Activated T-cell treated with anti-CD3 and anti-CD28 coated beads for 48 hours (primary cell): ENCODE data around the gene ENDOG.
"Not testable (repeated sequence)": the region's sequence is repeated elsewhere in the genome, so short reads cannot be mapped to it uniquely, and the experiment has no call there.

ENCODE experiments used
- DNase-seq: peaks from one replicate; pipeline ENCODE4 v3.0.0-alpha.2; 2020; ENCODE audit warnings: low read depth

ENDOG gene

DNA sequence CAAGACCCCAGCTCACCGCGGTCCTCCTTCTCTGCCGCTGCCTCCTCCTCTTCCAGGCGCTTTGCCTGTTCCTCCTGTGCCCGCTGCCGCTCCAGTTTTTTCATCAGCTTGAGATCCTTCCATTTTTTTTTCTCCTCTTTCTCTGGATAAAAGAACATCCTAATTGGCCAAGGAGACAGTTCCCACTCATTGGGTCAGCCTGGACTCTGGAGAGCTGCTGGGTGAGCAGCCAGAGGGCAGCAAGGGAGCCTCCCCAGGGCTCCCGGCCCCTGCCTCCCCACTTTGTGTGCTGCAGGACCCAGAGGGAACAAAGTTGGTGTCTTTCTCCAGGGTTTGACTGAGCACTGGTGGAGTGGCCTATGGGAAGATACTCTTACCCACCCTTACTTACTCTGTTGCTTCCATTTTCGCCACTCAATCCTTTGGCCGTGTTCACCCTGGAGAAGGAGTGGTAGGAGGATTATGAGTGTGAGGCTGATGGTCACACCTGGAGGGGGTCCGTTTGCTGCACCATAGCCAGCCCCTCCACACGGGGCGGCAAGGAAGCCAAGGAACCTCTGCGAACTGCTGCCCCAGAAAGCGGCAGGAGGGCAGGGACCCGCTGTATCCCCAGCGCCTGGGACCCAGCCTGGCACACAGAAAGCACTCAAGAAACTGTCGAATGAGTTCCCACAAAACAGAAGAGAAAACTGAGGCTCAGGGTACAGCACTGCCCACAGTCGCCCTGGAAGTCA is 10.6 kb downstream of the ENDOG start:
- DNase-seq: no peak

DNA sequence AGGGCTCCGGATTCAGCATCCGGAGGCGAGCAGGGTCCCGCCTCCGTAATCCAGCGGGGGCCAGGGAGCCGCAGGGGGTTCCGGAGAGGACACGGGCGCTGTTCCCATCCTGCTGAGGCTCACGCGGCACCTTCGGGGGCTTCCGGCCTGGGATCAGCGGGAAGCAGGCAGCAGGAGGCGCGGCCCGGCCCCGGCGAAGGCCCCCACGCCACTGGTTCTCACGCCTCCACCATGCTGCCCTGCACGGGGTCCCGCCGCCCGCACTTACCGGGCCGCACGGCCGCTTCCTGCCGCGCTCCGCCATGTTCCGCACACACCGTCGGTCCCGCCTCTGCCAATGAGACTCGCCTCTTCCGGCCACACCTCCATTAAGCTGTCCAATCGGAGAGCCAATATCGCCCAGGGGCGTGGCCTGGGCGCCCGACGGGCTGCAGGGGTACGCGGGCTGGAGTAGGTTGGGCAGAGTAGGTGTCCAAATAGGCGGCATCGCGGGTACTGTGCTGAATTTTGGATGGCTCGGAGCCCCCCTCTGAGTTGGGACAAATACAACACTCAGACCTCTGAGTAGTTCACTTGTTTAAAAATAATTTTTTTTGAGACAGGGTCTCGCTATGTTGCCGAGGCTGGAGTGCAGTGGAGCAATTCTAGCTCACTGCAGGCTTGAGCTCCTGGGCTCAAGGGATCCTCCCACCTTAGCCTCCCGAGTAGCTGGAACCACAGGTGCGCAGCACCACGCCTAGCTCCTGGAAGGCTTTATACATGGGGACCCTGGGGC is 11.4 kb downstream of the ENDOG start, which contains the start of gene SPOUT1:
Gene SPOUT1 (minus strand): TSS at position 318 of the 775 bp plus-strand sequence. CDS start 14 bp downstream, at position 304.
- peak; percentile 96 for DNase-seq

DNA sequence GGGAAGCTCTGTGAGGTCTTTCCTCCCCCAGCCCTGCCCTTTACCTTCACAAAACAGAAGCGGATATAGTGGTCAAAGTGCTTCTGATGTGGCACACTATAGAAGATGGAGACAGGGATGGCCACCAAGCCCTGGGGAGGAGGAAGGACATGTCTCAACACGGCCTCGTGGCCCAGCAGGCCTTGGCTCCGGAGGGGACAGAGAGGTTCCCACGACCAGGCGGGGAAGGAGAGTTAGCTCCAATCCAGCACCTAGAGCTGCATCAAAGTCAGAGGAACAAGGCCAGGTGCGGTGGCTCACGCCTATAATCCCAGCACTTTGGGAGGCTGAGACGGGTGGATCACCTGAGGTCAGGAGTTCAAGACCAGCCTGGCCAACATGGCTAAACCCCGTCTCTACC is 15.4 kb downstream of the ENDOG start:
- no peak for DNase-seq

DNA sequence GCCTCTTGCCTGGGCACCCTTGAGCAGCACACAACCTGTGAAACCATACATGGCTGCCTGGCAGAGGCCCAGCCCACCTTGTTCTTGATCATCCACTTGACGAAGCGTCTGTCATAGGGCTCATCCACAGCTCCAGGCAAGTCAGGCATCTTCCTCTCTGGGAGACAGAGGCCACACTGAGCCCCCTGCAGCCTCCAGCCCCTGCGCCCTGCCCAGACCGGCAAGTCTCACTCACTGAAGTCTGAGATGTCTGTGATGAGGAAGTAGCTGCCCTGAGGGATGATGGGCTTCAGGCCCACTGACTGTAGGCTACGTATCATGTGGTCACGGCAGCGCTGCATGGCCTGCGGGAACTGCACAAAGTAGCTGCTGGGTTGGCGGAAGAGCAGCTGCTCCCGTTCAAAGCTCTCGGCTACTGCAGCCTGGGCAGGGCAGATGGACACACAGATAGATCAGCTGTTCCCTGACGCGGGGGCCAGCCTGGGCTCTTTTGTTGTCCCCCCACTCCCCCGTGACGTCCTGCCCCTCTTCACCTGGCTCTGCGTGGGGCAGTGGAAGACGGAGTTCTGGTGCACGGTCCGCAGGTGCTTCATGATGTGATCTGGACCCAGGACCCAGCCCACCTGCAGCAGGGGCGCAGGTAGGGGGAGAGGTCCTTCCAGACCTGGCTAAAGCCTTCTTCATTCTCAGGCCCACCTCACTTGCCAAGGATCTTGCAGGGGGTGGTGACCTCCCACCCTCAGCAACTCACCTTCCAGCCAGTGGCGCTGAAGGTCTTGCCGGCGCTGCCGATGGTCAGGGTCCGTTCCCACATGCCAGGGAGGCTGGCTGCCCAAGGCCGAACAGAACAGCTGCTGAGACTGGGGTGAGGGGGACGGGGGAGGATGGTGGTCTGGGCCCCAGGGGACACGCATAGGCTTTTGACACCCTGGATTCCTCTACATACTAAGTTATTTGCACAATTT is 17.2 kb downstream of the ENDOG start:
- DNase-seq: no peak

DNA sequence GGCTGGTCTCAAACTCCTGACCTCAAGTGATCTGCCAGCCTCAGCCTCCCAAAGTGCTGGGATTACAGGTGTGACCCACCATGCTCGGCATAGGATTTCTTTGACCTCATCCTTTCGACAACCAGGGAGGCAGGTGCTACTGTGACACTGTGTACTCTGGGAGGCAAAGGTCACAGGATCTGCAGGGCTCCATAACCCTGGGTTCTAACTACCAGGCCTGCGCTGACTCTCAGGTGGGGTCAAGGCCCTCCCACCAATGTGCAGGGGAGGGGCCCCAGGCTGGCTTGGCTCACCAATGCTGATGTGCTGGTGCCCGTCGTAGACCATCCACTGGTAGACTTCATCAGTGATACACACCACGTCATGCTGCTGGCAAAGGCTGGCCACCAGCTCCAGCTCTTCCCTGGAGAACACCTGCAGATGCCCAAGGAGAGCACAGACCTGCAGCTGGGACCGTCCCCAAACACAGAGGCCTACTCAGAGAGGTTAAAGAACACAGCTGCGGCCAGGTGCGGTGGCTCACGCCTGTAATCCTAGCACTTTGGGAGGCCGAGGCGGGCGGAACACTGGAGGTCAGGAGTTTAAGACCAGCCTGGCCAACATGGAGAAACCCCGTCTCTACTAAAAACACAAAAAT is 18.3 kb downstream of the ENDOG start:
- DNase-seq: no peak

DNA sequence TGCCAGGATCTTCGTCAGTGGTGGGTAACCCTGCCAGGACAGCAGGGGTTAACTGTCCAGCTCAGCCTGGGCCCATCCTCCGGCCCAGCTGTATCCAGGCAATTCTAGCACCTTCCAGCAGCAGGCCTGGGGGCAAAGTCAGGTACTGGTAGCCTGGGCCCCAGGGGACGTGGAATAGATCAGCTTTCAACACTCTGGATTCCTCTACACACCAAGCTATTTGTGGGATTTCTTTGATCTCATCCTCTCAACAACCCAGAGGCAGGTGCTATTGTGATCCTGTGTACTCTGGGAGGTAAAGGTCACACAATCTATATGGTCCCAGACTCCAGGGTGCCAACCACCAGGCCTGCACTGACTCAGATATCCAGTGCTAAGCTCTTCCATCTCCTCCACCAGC is 20.0 kb downstream of the ENDOG start:
- DNase-seq: no peak

DNA sequence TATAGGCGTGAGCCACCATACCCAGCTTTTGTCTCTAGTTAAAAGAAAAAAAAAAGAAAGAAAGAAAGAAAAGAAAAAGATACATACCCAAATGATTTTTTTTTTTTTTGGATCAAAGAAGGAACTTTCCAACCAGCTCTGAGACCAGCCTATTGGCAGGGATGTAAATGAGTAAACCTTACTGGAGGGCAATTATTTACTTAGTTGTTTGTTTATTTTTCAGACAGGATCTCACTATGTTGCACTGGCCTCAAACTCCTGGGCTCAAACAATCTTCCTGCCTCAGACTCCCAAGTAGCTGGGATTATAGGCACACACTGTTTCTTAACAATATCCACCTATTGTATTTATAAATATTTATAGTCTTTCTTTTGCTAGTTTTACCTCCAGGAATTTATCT is 22.2 kb downstream of the ENDOG start:
- no peak for DNase-seq

DNA sequence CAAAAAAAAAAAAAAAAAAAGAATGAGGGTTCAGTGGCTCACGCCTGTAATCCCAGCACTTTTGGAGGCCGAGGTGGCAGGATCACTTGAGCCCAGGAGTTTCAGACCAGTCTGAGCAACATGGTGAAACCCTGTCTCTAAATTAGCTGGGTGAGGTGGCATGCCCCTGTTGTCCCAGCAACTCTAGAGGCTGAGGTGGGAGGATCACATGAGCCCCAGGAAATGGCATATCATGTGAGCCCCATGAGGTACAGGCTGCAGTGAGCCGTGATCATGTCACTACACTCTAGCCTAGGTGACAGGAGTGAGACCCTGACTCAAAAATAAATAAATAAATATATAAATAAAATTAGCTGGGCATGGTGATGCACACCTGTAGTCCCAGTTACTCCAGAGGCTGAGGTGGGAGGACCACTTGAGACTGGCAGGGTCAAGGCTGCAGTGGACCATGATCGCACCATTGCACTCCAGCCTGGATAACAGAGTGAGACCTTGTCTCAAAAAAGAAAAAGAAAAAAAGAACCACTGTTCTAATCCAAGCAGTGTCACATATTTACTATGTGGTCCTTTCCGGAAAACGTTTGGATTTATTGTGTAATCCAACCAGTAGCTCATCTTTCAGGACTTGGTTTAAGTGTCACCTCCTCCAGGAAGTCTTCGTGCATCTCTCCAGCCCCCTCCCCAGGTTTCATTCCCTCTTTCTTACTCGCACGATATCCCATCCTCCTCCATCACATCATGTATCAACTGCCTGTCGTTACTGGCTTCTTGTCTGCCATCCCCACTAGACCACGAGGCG is 23.6 kb downstream of the ENDOG start:
- no peak for DNase-seq

DNA sequence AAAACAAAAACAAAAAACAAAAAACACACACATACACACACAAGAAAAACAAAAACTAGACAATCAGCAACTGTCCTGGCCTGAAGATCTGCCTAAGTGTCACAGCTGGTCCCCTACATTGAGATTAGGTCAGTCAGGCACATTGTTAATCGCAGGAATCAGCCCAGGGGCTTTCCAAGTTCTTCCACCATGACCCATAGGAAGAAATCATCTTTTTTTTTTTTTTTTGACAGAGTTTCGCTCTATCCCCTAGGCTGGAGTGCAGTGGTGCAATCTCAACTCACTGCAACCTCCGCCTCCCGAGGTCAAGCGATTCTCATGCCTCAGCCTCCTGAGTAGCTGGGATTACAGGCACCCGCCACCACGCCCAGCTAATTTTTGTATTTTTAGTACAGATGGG is 24.9 kb downstream of the ENDOG start:
- DNase-seq: not testable (repeated sequence)

GRCh38 chr9:128845186-128845931 is 27.1 kb downstream of the ENDOG start:
- no peak for DNase-seq

DNA sequence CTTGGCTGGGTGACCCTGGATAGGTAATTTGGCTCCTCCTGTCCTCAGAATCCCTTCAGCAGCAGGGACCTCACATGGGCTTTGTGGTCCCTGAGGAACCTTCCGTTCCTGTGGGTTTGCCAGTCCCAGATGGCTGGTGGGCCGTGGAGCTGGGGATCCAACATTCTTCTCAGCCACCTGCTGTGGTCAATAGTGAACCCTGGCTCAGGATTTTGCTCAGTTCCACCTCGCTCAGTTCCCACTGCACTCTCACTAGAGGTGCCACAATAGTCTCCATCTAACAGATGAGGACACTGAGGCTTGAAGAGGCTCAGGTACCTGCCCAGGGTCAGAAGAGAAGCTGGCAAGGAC is 28.4 kb downstream of the ENDOG start:
- no peak for DNase-seq

- no peak for DNase-seq
Observed at GRCh38 chr9:128847803-128848202, 29.5 kb downstream of the ENDOG start.

GRCh38 chr9:128851024-128851423 is 32.7 kb downstream of the ENDOG start:
- DNase-seq: not testable (repeated sequence)

DNA sequence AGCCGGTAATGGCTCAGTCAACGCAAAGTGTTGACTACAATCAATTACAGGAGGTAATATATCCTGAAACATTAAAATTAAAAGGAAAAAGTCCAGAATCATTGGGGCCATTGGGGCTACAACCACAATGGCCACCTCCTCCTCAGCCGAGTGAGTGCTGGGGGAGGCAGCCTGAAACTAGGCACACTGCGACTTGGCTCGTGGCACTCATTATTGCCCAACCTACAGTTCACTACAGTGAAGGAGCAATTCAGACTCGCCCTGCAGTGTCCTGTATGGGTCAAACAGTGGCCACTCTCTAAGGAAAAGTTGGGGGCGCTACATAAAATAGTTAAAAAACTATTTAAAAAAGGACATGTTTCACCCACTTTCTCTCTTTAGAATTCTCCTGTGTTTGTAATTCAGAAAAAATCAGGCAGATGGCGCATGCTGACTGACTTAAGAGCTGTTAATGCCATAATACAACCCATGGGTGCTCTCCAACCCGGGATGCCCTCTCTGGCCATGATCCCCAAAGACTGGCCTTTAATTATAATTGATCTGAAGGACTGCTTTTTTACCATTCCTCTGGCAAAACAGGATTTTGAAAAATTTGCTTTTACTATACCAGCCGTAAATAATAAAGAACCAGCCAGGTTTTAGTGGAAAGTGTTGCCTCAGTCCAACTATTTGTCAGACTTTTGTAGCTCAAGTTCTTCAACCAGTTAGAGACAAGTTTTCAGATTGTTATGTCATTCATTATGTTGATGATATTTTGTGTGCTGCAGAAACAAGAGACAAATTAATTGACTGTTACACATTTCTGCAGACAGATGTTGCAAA is 33.7 kb downstream of the ENDOG start:
- not testable (repeated sequence) for DNase-seq

DNA sequence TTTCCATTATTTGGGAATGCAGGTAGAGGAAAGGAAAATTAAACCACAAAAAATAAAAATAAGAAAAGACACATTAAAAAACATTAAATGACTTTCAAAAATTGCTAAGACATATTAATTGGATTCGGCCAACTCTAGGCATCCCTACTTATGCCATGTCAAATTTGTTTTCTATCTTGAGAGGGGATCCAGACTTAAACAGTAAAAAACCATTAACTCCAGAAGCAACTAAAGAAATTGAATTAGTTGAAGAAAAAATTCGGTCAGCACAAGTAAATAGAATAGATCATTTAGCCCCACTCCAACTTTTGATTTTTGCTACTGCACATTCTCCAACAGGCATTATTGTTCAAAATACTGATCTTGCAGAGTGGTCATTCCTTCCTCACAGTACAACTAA is 34.3 kb downstream of the ENDOG start:
- not testable (repeated sequence) for DNase-seq

GRCh38 chr9:128854454-128854853 is 36.2 kb downstream of the ENDOG start:
- not testable (repeated sequence) for DNase-seq

DNA sequence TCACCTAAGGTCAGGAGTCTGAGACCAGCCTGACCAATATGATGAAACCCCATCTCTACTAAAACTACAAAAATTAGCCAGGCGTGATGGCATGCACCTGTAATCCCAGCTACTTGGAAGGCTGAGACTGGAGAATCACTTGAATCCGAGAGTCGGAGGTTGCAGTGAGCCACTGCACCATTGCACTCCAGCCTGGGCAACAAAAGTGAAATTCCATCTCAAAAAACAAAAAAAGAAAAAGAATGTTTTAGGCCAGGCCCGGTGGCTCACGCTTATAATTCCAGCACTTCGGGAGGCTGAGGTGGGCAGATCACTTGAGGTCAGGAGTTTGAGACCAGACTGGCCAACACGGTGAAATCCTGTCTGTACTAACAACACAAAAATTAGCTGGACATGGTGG is 40.2 kb downstream of the ENDOG start:
- DNase-seq: not testable (repeated sequence)

GRCh38 chr9:128860937-128861336 is 42.6 kb downstream of the ENDOG start:
- no peak for DNase-seq

GRCh38 chr9:128861501-128861900 is 43.2 kb downstream of the ENDOG start:
- no peak for DNase-seq
